PFSK-1 (cell line): ENCODE results near the gene SORCS3.

Experiments used
- FOXP2 ChIP-seq: optimal IDR thresholded peaks from 2 replicates; pipeline ENCODE3; 2011; ENCODE audit warnings: borderline replicate concordance, control low read depth, inconsistent platforms; ENCODE audit not compliant: insufficient read depth; ENCODE audit errors: extremely low read length, extremely low read depth
- POLR2AphosphoS5 ChIP-seq: IDR thresholded peaks from 2 replicates; pipeline ENCODE4 v1.6.1; 2012; ENCODE audit warnings: low read depth, mild to moderate bottlenecking, control low read depth, low read length, moderate library complexity
- REST ChIP-seq, 2 experiments: IDR thresholded peaks; 2 replicates each; pipeline versions ENCODE4 v1.6.1 to v1.8.0; 2011 to 2012; ENCODE audit warnings: low read depth in 2 of 2, low read length in 2 of 2, control low read depth in 1 of 2, inconsistent platforms in 1 of 2, mild to moderate bottlenecking in 1 of 2, moderate library complexity in 1 of 2; ENCODE audit not compliant: insufficient read depth in 1 of 2
- SIN3A ChIP-seq: IDR thresholded peaks from 2 replicates; pipeline ENCODE4 v1.6.1; 2012; ENCODE audit warnings: mild to moderate bottlenecking, low read length, moderate library complexity, borderline replicate concordance; ENCODE audit not compliant: insufficient read depth
- TAF1 ChIP-seq: IDR thresholded peaks from 2 replicates; pipeline ENCODE4 v1.6.1; 2012; ENCODE audit warnings: low read length, control low read depth, borderline replicate concordance; ENCODE audit not compliant: insufficient read depth

The SORCS3 gene

GRCh38 chr10:104690959-104691358 lies 49.9 kb downstream of the SORCS3 start:
- TF ChIP-seq POLR2AphosphoS5 (no peak), TAF1 (no peak), REST (IDR thresholded peaks at IDR 0.05; ENCODE audit: insufficient read depth in 1 of 2, low read depth in 2 of 2, low read length in 2 of 2) (no peak), FOXP2 (no peak), SIN3A (no peak)

GRCh38 chr10:104694074-104694473 lies 53.0 kb downstream of the SORCS3 start:
- no peak for TF ChIP-seq TAF1
- no peak for TF ChIP-seq SIN3A
- TF ChIP-seq FOXP2: no peak
- TF ChIP-seq POLR2AphosphoS5: no peak

GRCh38 chr10:104706886-104707285 lies 65.8 kb downstream of the SORCS3 start:
- no peak for TF ChIP-seq SIN3A
- no peak for TF ChIP-seq TAF1
- TF ChIP-seq POLR2AphosphoS5: no peak
- TF ChIP-seq FOXP2: no peak

- no peak for TF ChIP-seq POLR2AphosphoS5
- TF ChIP-seq TAF1: no peak
- no peak for TF ChIP-seq SIN3A
- no peak for TF ChIP-seq FOXP2
- no peak for TF ChIP-seq REST (IDR thresholded peaks at IDR 0.05; ENCODE audit: insufficient read depth in 1 of 2, low read depth in 2 of 2, low read length in 2 of 2)
Observed at GRCh38 chr10:104707602-104708459, 66.7 kb downstream of the SORCS3 start.

- no peak for TF ChIP-seq POLR2AphosphoS5
- no peak for TF ChIP-seq FOXP2
- no peak for TF ChIP-seq TAF1
- no peak for TF ChIP-seq SIN3A
Observed at GRCh38 chr10:104711302-104711721, 70.2 kb downstream of the SORCS3 start.

GRCh38 chr10:104731192-104731591 lies 90.1 kb downstream of the SORCS3 start:
- TF ChIP-seq POLR2AphosphoS5: no peak
- TF ChIP-seq REST (IDR thresholded peaks at IDR 0.05; ENCODE audit: insufficient read depth in 1 of 2, low read depth in 2 of 2, low read length in 2 of 2): no peak
- TF ChIP-seq SIN3A: no peak
- TF ChIP-seq FOXP2: no peak
- TF ChIP-seq TAF1: no peak
